CD4-positive, alpha-beta T cell treated with Interleukin-15 for 4 hours (primary cell): ENCODE measurements around the gene RMC1.
A peak's percentile ranks its signal among the peaks of the same experiment; 100 is the strongest.
"Not testable (repeated sequence)": the region's sequence is repeated elsewhere in the genome, so short reads cannot be mapped to it uniquely, and the experiment has no call there.

Experiments
- DNase-seq: peaks from one replicate; pipeline ENCODE4 v3.0.0-alpha.2; 2020; ENCODE audit warnings: low spot score

RMC1 gene

DNA sequence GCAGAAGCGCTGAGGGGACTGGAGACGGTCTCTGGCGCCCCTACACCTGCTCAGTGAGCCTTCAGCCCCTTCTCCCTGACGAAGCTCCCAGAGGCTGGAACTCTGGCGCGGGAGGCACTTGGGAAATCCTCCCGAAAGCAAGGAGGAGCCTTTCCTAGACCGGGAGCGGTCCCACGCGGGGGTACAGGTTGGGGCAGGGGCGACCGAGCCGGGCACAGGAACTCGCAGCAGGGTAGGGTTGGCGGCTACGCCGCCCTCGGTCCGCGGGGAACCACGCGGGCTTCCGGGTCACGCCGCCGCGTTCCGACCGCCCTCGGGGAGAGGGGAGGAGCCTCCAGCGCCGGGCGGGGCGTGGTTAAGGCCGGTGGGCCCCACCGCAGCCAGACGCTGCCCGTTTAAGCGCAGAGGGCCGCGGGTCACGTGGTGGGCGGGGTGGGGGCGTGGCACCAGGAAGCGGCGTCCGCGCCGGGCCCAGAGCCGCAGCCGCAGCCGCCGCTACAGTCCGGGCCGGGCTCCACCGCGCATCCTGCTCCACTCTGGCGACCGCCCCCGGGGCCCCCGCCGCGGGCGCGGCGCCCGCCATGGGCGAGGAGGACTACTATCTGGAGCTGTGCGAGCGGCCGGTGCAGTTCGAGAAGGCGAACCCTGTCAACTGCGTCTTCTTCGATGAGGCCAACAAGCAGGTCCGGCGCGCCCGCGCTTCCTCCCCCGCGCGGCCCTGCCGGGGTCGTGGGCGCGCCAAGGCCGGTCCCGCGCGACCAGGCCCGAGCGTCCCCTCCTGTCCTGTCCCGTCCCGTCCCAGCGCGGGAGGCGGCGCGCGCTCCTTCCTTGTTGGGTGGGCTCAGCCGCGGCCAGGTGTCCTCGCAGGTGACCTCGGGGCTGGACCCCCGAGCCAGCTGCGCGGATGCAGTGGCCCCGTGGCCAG is at the start of gene RMC1:
RMC1 (plus strand) TSS at position 474 of the 925 bp plus-strand sequence; CDS start at position 582, 108 bp downstream.
- peak; percentile 97 for DNase-seq

DNA sequence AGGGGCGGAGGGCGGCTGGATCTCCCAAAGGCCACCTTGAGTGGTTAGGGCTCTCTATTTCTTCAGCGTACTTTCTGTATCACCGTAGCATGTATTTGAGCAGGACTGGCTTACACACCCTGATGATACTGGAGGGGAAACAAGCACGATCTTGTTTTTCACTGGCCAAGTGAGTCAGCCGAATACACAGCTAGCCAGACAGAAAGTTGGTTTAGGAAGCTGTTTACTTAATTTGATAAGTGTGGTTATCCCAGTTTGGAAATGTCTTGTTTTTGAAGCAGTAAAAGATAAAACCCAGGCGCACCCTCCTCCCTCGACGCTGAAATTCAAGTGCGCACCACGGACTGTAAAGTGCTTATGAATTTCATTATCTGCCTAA is 49.6 kb upstream of the RMC1 start:
- DNase-seq = peak; percentile 27

GRCh38 chr18:23456835-23457234 is 46.5 kb upstream of the RMC1 start:
- no peak for DNase-seq

- no peak for DNase-seq
Measured at GRCh38 chr18:23458830-23459529, 44.3 kb upstream of the RMC1 start.

GRCh38 chr18:23459530-23459921 is 43.8 kb upstream of the RMC1 start:
- no peak for DNase-seq

DNA sequence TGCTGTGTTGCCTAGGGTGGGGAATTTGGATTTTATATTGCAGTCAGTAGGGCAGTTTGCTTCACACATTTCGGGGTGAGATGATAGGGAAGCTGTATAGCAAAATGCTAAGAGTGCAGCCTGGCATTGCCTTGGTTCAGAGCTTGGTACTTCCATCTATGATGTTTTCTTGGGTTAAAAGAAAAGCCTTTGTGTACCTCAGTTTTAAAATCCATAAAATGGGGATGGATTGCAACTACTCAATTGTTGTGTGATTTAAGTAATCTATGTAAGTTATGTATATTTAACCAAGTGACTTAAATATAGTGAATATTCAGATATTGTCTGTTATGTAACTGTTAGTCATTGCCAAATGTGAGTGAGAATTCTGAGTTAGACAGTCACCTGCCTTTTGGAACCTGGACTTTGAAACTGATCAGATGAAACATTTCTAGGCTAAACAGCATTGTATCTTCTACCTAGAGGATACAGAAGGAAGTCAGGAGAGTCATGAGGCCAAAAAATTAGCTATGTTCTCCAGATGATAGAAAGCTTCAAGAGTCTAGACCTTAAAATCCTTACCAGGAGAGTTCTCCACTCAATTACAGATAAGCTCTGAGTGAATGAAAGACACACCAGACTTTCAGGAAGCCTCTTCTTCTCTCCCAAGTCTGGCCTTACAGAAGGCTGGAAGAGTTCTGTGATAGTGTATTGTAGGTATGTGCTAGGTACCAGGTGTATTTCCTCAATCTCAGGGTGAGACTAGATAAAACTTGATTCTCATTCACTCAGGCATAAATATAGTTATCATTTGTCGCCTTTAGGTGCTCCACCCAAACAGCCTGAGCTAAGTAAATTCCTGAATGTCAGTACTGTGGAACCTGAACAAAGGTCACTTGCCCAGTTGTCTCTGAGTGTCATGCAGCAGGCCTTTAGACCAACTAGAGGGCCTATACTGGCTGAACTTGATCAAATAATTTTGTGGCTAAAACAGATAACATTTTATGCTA is 42.7 kb upstream of the RMC1 start:
- no peak for DNase-seq

- DNase-seq = no peak
Measured at GRCh38 chr18:23462876-23463275, 40.4 kb upstream of the RMC1 start.

- no peak for DNase-seq
Measured at GRCh38 chr18:23468753-23469459, 34.4 kb upstream of the RMC1 start.

GRCh38 chr18:23470620-23471387 is 32.5 kb upstream of the RMC1 start:
- DNase-seq = no peak

- DNase-seq = no peak
Measured at GRCh38 chr18:23471486-23471885, 31.8 kb upstream of the RMC1 start.

DNA sequence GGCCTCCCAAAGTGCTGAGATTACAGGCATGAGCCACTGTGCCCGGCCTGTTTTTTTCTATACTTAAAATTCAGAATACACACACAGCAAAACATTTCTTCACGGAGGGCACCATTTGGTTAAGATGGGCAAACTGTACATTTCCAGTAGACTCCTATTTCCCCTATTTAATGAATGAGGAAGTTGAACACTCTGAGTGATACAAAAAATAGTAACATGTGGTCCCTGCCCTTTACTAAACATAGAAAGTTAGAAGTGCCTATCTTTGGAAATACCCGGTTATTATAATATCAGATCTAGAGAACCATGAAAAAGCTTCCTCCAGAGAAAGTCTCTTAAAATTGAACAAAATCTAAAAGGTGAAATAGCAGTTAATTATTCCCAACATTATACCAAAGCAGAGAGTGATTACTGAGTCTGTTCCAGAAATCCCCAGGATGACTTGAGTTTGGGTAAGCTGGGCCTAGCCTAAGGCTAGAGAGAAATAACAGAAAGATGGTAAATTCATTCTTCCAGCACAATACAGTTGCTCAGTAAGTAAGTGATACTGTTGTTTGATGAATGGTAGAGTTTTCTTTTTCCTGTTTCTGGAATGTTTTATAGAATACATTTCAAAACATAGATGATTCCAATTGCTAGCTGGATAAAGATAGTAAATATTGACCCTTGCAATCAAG is 23.3 kb upstream of the RMC1 start:
- no peak for DNase-seq

- no peak for DNase-seq
Measured at GRCh38 chr18:23484561-23485182, 18.6 kb upstream of the RMC1 start.

DNA sequence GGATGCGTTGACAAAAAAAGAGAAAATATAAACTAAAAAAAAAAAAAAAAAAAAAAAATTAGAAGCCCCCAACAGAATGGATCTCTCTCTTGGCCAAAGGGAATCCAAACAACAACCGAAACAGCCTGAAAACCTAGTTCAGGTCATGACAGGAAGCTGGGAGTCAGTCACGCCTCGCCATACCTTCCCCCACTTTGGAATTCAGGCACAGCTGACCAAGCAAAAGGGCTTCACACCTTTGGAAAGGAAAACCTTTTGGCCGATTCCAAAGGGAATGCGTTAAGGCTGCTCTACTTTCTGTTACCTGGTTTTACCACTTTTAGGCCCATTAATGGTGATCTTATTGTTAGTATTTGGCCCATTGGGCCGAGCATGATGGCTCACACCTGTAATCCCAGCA is 17.9 kb upstream of the RMC1 start:
- no peak for DNase-seq

- DNase-seq = peak; percentile 28
Measured at GRCh38 chr18:23487738-23488570, 15.4 kb upstream of the RMC1 start.

GRCh38 chr18:23489586-23489985 is 13.7 kb upstream of the RMC1 start:
- DNase-seq = not testable (repeated sequence)

GRCh38 chr18:23493654-23494053 is 9.7 kb upstream of the RMC1 start:
- no peak for DNase-seq

DNA sequence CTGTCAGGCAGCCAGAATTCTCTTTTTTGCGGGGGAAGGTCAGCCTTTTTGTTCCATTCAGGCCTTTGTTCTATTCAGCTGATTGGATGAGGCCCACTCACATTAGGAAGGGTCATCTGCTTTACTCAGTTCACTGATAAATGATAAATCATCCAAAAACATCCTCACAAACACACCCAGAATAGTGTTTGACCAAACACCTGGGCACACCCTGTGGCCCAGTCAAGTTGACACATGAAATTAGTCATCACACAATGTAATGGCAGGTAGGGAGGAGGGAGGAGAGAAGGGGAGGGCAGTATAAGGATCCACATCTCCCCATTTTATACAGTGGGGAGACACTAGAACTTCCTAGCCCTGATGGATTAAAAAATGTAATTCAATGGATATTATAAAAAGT is 8.3 kb upstream of the RMC1 start:
- DNase-seq = no peak

DNA sequence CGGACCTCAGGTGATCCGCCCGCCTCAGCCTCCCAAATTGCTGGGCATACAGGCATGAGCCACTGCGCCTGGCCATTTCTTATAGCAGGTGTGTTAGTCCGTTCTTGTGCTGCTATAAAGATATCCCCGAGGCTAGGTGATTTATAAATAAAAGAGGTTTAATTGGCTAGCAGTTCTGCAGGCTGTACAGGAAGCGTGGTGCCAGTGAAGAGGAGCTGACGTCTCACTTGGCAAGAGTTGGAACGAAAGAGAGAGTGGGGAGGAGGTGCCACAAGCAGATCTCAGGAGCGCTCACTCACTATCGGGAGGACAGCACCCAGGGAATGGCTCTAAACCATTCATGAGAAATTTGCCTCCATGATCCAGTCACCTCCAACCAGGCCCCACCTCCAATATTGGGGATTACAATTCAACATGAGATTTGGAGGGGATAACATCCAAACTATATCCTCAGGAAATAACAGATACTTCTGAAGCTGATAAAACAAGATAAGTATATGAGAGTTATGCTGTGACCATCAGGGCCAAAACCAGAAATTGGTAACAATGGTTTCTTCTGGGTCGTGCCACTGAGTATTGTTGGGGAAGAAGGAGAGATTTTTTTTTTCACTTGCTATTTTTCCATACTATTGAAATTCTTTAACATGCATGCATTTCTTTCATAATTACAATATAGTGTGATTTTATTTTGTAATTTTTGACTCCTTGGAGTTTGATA is 7.4 kb upstream of the RMC1 start:
- no peak for DNase-seq
